Heart right ventricle (tissue), 16 donors: ENCODE measurements around the gene BCAN. TPM values are rescaled to one million over a fixed set of nuclear protein-coding genes. Genes with fewer than 3 reads are reported as not detected.

Source experiments
- ATAC-seq, 8 donors: fragments of 200-7000 bp; cut with Tn5 transposase; one replicate each; pipeline ENCODE4 v1.9.1; 2020; ENCODE audit warnings: mild to moderate bottlenecking in 8 of 8, moderate library complexity in 8 of 8, moderate number of reproducible peaks in 1 of 8
- DNase-seq, 2 donors: peaks; one replicate each; pipeline ENCODE4 v3.0.0-alpha.2; 2020
- H3K27ac ChIP-seq, 10 donors: fragments of 200-600 bp; sonication (generic) in 2 of 10; one replicate each; pipeline versions ENCODE4 v1.5.0 to v1.8.0; 2020 to 2022; ENCODE audit warnings: mild to moderate bottlenecking in 3 of 10
- H3K27me3 ChIP-seq, 7 donors: fragments of 200-600 bp; one replicate each; pipeline ENCODE4 v1.8.0; 2021 to 2022; ENCODE audit warnings: mild to moderate bottlenecking in 2 of 7
- H3K36me3 ChIP-seq, 9 donors: fragments of 200-600 bp; sonication (generic) in 1 of 9; one replicate each; pipeline versions ENCODE4 v1.5.0 to v1.8.0; 2020 to 2022; ENCODE audit warnings: mild to moderate bottlenecking in 2 of 9
- H3K4me1 ChIP-seq, 9 donors: fragments of 200-600 bp; sonication (generic) in 1 of 9; one replicate each; pipeline versions ENCODE4 v1.5.0 to v1.8.0; 2020 to 2022; ENCODE audit warnings: mild to moderate bottlenecking in 4 of 9
- H3K4me3 ChIP-seq, 10 donors: fragments of 200-600 bp; sonication (generic) in 2 of 10; one replicate each; pipeline versions ENCODE4 v1.5.0 to v1.8.0; 2020 to 2022; ENCODE audit warnings: mild to moderate bottlenecking in 7 of 10, moderate library complexity in 2 of 10
- H3K9me3 ChIP-seq, 11 donors: fragments of 200-600 bp in 10 of 11; sonication (generic) in 2 of 11; one replicate each; pipeline versions ENCODE4 v1.5.0 to v1.8.0; 2013 to 2022; ENCODE audit warnings: mild to moderate bottlenecking in 2 of 11, control low read depth in 1 of 11, moderate library complexity in 1 of 11
- WGBS, 2 donors: extraction: QIAGEN DNeasy Blood & Tissue Kit; methylation state at CpG; one replicate each; pipeline ENCODE4 v1.1.7; 2013; ENCODE audit warnings: inconsistent platforms in 1 of 2; 5-methylcytosine and 5-hydroxymethylcytosine counted together
- intact Hi-C, 10 donors: fragments of 100-400 bp; cut with DNase I; formaldehyde crosslinking; loops; one replicate each; pipeline versions ENCODE4 v1.11.1 to v1.14.2; 2022
- polyA plus RNA-seq, 2 donors: library from polyadenylated mRNA; stranded (reverse); fragments of 200-250 nt; gene quantifications; one replicate each; pipeline ENCODE4 v1.2.3, GENCODE V29; 2013
- total RNA-seq, 10 donors: library from RNA; stranded (reverse); fragmentation: NEBNext Ultra II Directional in 3 of 10; extraction: Animal tissue kit (Norgen Biotek cat#: 25700) in 3 of 10; gene quantifications; one replicate each; pipeline versions ENCODE4 v1.2.1 to v1.2.4, GENCODE V29; 2021 to 2023
- TF ChIP-seq, protein P1 (sequence below), 9 donors: fragments of 200-600 bp; sonication (generic) in 2 of 9; IDR thresholded peaks; one replicate each; pipeline versions ENCODE4 v1.5.0 to v1.8.0; 2021 to 2022; ENCODE audit warnings: antibody characterized with exemption in 9 of 9, mild to moderate bottlenecking in 5 of 9, moderate library complexity in 1 of 9
- donor health status: Arrhythmogenic right ventricular cardiomyopathy.
- donor health status: ischemic (EF 13 %, LVEDD 7.1; RV severe dilation, severe dysfunction).
- donor health status: healthy with polysubstance abuse.
- donor health status: DM: no; HTN: yes; CAD: no.
- donor health status: DM: no; HTN: no; CAD: no.
- donor health status: ischemic (EF 25% LVEDD 6.9; RV normal size, moderate dysfunction).
- donor health status: ischemic (EF 25% LVEDD 5.7; RV mildly dilated, moderate dysfunction).
- donor health status: healthy.
- donor health status: DM: yes; HTN: yes; CAD: no.
- donor health status: Ischemic cardiomyopathy.
- donor health status: ischemic (EF 35%, LVEDD 5.7; RV mildly dilated, moderate dysfunction).
- donor health status: nonischemic (EF 11% LVEDD 7.7; RV severe dilation, severe dysfunction).
- donor health status: DM: yes; HTN: yes; CAD: no.
- donor health status: PGD.
- donor health status: ischemic (EF 29% LVEDD 5.4; RV normal size, mild dysfunction).
- donor health status: nonischemic (EF 23%, LVEDD 6.1; RV moderate dilation, normal function).

The BCAN gene
- total and polyA plus RNA-seq, 12 donors = 0.14 to 0.52 (median 0.24) TPM; not detected in 4

DNA sequence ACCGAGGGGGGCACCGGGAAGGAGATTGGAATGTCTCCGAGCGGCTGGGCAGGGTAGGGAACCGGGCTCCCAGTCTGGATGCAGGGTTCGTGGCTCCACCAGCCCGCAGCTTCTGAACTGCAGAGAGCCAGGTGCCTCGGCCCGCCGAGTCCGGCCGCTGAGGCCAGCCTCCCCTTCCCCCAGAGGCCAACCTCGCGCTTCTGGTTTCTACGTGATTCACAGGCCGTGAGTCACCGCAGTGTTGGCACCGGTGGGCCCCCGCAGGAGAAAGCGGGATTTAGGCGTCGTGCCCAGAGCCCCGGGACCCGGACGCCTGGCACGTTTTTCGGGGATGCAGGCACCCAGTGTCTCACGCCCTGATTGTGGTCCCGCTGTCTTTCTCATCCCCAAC lies 63.0 kb downstream of the BCAN start:
- TF ChIP-seq, protein P1, sequence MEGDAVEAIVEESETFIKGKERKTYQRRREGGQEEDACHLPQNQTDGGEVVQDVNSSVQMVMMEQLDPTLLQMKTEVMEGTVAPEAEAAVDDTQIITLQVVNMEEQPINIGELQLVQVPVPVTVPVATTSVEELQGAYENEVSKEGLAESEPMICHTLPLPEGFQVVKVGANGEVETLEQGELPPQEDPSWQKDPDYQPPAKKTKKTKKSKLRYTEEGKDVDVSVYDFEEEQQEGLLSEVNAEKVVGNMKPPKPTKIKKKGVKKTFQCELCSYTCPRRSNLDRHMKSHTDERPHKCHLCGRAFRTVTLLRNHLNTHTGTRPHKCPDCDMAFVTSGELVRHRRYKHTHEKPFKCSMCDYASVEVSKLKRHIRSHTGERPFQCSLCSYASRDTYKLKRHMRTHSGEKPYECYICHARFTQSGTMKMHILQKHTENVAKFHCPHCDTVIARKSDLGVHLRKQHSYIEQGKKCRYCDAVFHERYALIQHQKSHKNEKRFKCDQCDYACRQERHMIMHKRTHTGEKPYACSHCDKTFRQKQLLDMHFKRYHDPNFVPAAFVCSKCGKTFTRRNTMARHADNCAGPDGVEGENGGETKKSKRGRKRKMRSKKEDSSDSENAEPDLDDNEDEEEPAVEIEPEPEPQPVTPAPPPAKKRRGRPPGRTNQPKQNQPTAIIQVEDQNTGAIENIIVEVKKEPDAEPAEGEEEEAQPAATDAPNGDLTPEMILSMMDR (IDR thresholded peaks at IDR 0.05) = no peak
- peaks cover 0 to 3% (median 0%) of the 10 kb centered on the region in 9 donors for H3K36me3 ChIP-seq
- H3K4me3 ChIP-seq = peak overlapping the region in 9 of 10 donors; percentile 31 to 53 (median 48)
- intact Hi-C loops = no loop called here
- ATAC-seq (peak in 1 of 8 donors; percentile 30), DNase-seq (peak in 1 of 2 donors; percentile 33)
- H3K9me3 ChIP-seq = no peaks in the 10 kb centered on the region
- H3K27me3 ChIP-seq = peaks cover 5 to 70% (median 53%) of the 10 kb centered on the region in 7 donors
- WGBS, 2 donors = 4 to 6% methylated on average over 26 to 29 of the region's 29 CpGs
- no peak overlapping the region for H3K27ac ChIP-seq
- H3K4me1 ChIP-seq = peaks cover 17 to 58% (median 36%) of the 10 kb centered on the region in 9 donors

DNA sequence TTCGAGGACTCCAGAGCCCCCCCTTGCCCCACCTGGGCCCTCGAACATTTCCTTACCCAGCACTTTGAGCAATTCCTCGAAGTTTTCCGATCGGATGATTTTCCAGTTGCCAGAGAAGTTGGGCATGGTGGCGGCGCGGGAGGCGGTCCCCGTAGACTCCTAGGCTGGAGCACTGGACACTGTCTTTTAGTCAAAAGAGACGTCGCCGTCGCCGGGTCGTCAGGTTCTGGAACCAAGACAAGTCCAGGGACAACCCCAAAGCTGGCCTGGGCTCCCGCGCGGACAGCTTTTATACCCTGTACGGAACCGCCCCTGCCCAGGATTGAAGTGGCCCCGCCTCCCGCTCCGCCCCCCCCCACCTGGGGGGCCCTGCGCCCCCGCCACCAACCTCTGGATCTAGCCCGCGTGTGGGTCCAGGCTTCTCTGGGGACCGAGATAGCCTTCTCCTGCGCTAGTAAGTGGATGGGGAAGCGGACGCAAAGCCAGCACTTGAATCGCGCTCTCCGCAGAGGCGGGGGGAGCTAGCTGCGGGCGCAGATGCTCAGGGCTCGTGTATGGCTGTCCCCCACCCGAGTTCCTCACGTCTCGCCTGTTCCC lies 63.5 kb downstream of the BCAN start, which contains the start of gene CRABP2:
TSS of gene CRABP2 (minus strand) at position 263 of the 597 bp plus-strand sequence. CDS start at position 126, 137 bp downstream.
- Histone ChIP-seq H3K4me1 (peaks cover 17 to 63% (median 40%) of the 10 kb centered on the region in 9 donors), H3K9me3 (no peaks in the 10 kb centered on the region), H3K27me3 (peaks cover 5 to 68% (median 48%) of the 10 kb centered on the region in 7 donors), H3K36me3 (no peaks in the 10 kb centered on the region), H3K4me3 (peak within 1 kb of the TSS; percentile 20 to 53 (median 48)), H3K27ac (peak within 1 kb of the TSS; percentile 13 to 82 (median 70))
- TF ChIP-seq, protein P1 (IDR thresholded peaks at IDR 0.05) = no peak
- 0 to 1% methylated on average over 41 to 42 of the region's 42 CpGs for WGBS, 2 donors
- intact Hi-C loops = no loop called here
- DNase-seq = no peak
- peak in 5 of 8 donors; percentile 2 to 21 (median 18) for ATAC-seq

DNA sequence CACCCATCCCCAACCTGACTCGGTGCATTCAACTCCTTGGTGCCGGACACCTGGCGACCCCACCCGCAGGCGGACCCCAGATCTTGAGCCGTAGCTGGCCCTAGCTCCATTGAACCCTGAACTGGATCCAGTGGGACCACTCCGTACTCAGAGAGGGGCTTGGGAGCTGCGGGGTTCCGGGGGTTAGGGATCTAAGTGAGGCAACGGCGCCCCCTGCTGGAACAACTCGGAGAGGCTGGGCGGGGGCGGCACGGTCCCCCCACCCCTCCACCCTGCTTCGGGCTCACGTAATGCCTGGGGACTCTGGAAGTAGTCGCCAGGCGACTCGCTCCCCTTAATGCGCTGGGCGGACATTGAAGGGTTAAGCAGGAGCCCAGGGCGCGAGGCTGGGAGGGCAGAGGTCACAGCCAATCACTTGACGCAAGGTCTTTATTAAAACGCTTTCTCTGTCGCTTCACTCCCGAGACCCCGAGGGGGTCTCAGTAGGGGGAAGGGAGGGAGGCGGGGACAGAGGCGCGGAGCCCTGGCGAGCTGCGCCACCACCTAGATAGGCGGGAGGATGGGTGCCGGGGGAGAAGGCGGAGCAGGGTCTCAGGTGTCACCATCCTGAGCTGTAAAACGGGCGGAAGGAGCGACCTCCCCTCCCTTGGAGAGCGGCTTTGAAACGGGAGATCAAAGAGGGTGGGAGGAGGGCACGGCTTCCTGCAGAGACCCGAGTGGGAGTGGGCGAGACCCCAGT lies 64.2 kb downstream of the BCAN start:
- DNase-seq (peak; percentile 57 to 58), ATAC-seq (peak in 7 of 8 donors; percentile 53 to 83 (median 68))
- TF ChIP-seq, protein P1 (IDR thresholded peaks at IDR 0.05) = peak; percentile 62 to 89 (median 82)
- H3K36me3 ChIP-seq = no peaks in the 10 kb centered on the region
- H3K4me3 ChIP-seq = peak overlapping the region; percentile 20 to 53 (median 48)
- H3K4me1 ChIP-seq = peaks cover 17 to 65% (median 40%) of the 10 kb centered on the region in 9 donors
- peak overlapping the region; percentile 13 to 82 (median 70) for H3K27ac ChIP-seq
- intact Hi-C loops = no loop called here
- WGBS, 2 donors = 1 to 2% methylated on average over 45 of the region's 45 CpGs
- no peaks in the 10 kb centered on the region for H3K9me3 ChIP-seq
- peaks cover 5 to 62% (median 41%) of the 10 kb centered on the region in 7 donors for H3K27me3 ChIP-seq

DNA sequence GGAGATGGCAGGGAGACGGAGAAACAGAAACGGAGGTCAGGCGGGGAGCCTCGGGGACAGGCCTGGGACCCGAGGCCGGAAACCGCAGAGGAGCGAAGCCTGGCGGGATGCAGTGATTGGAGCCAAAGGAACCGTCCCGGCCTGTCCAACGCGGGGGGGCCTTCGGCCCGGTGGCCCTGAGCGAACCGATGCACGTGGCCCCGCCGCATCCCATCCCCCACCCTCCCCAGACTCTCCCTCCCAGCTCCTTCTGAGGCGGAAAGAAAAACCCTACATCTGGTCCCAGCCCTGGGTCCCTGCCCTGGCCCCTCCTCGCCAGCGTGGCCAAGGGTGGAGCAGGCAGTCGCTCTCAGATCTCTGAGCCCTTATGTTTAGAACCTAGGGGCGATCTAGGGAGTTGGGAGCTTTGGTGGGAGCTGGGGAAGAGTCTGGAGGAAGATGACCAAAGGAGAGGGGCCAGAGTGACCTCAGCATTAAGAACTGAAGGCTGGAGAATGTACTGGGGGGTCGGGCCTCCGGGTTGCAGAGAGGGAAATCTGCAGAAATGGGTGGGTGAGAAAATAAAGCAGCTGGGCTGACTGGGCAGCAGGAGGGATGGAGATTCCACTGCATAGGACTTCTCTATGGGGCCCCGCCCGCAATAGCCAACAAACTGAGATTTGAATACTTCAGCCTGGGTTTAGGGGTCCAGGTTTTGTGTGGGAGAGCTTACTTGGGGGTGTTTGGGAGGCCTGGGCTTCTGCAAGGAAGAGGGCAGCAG lies 64.9 kb downstream of the BCAN start:
- peak; percentile 38 to 75 (median 68) for ATAC-seq
- Histone ChIP-seq H3K4me3 (peak overlapping the region in 9 of 10 donors; percentile 31 to 53 (median 48)), H3K4me1 (peaks cover 17 to 65% (median 40%) of the 10 kb centered on the region in 9 donors), H3K9me3 (no peaks in the 10 kb centered on the region), H3K27me3 (peaks cover 5 to 54% (median 34%) of the 10 kb centered on the region in 7 donors), H3K36me3 (no peaks in the 10 kb centered on the region), H3K27ac (peak overlapping the region in 9 of 10 donors; percentile 13 to 82 (median 70))
- DNase-seq = peak; percentile 69 to 72
- intact Hi-C loops = no loop called here
- TF ChIP-seq, protein P1 (IDR thresholded peaks at IDR 0.05) = no peak
- 12 to 22% methylated on average over 26 to 29 of the region's 29 CpGs for WGBS, 2 donors
